ENCODE results near the gene NFU1. TPM values are rescaled to one million over a fixed set of nuclear protein-coding genes. Genes with fewer than 3 reads are reported as not detected.
"Not testable (repeated sequence)": the region's sequence is repeated elsewhere in the genome, so short reads cannot be mapped to it uniquely, and the experiment has no call there.

Gene NFU1
- total RNA-seq, 1 donor from 2014 or later, result 50.7 TPM

DNA sequence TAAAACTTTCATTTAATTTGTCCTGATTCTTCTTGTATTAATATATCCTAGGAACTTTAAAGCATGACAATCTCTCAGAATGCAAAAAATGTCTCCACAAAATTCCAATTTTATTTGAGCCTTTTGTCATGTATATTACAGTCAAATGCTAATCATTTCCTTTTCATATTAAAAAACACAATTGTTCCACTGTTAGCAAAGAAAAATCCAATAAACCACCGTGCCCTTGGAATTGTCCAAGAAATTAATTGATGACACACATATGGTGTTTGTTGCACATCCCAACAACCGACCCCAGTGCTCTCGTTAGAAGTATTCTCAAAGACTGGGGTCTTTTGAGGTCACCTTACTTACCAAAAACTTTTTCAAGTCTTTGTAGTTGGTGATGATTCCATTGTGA lies 78.3 kb downstream of the NFU1 start:
- Mint-ChIP-seq H3K4me3 (ENCODE audit: unreplicated experiment) (no peak overlapping the region), H3K27ac (ENCODE audit: unreplicated experiment) (no peak overlapping the region), H3K36me3 (ENCODE audit: low read depth, unreplicated experiment) (peaks cover 27% of the 10 kb centered on the region)

GRCh38 chr2:69356471-69356870 lies 80.8 kb downstream of the NFU1 start:
- Mint-ChIP-seq H3K4me1 (ENCODE audit: unreplicated experiment) (peaks cover 8% of the 10 kb centered on the region), H3K9me3 (ENCODE audit: unreplicated experiment) (no peaks in the 10 kb centered on the region), H3K36me3 (ENCODE audit: low read depth, unreplicated experiment) (peaks cover 26% of the 10 kb centered on the region), H3K4me3 (ENCODE audit: unreplicated experiment) (no peak overlapping the region), H3K27me3 (ENCODE audit: unreplicated experiment) (no peaks in the 10 kb centered on the region), H3K27ac (ENCODE audit: unreplicated experiment) (no peak overlapping the region)
- no peak for DNase-seq (ENCODE audit: low spot score)
- TF ChIP-seq, protein P1, sequence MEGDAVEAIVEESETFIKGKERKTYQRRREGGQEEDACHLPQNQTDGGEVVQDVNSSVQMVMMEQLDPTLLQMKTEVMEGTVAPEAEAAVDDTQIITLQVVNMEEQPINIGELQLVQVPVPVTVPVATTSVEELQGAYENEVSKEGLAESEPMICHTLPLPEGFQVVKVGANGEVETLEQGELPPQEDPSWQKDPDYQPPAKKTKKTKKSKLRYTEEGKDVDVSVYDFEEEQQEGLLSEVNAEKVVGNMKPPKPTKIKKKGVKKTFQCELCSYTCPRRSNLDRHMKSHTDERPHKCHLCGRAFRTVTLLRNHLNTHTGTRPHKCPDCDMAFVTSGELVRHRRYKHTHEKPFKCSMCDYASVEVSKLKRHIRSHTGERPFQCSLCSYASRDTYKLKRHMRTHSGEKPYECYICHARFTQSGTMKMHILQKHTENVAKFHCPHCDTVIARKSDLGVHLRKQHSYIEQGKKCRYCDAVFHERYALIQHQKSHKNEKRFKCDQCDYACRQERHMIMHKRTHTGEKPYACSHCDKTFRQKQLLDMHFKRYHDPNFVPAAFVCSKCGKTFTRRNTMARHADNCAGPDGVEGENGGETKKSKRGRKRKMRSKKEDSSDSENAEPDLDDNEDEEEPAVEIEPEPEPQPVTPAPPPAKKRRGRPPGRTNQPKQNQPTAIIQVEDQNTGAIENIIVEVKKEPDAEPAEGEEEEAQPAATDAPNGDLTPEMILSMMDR (IDR thresholded peaks at IDR 0.05; ENCODE audit: unreplicated experiment), result no peak

More for the DNA sequence above, 78.3 kb downstream of the NFU1 start:
- no peaks in the 10 kb centered on the region for H3K9me3 Mint-ChIP-seq (ENCODE audit: unreplicated experiment)
- peaks cover 8% of the 10 kb centered on the region for H3K4me1 Mint-ChIP-seq (ENCODE audit: unreplicated experiment)
- TF ChIP-seq, protein P1 (IDR thresholded peaks at IDR 0.05; ENCODE audit: unreplicated experiment), result no peak
- no peak for DNase-seq (ENCODE audit: low spot score)
- no peaks in the 10 kb centered on the region for H3K27me3 Mint-ChIP-seq (ENCODE audit: unreplicated experiment)

- H3K27ac Mint-ChIP-seq (ENCODE audit: unreplicated experiment); DNase-seq (ENCODE audit: low spot score); H3K4me3 Mint-ChIP-seq (ENCODE audit: unreplicated experiment); H3K27me3 Mint-ChIP-seq (ENCODE audit: unreplicated experiment); H3K9me3 Mint-ChIP-seq (ENCODE audit: unreplicated experiment); H3K4me1 Mint-ChIP-seq (ENCODE audit: unreplicated experiment): not testable (repeated sequence)
- peaks cover 27% of the 10 kb centered on the region for H3K36me3 Mint-ChIP-seq (ENCODE audit: low read depth, unreplicated experiment)
These were observed 82.3 kb downstream of the NFU1 start for GRCh38 chr2:69354976-69355375.

DNA sequence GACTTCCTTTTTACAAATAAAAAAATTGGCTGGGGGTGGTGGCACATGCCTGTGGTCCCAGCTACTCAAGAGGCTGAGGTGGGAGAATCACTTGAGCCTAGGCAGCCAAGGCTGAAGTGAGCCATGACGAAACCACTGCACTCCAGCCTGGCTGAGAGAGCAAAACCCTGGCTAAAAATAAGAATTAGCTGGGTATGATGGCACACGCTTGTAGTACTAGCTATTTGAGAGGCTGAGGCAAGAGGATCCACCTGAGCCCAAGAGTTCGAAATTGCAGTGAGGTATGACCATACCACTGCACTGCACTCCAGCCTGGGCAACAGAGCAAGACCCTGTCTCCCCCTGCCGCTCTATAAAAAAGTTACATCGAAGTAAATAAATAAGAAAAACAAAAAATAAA lies 83.9 kb downstream of the NFU1 start:
- Mint-ChIP-seq H3K9me3 (ENCODE audit: unreplicated experiment) (no peaks in the 10 kb centered on the region), H3K4me1 (ENCODE audit: unreplicated experiment) (peaks cover 6% of the 10 kb centered on the region), H3K27ac (ENCODE audit: unreplicated experiment) (no peak overlapping the region), H3K36me3 (ENCODE audit: low read depth, unreplicated experiment) (peaks cover 35% of the 10 kb centered on the region), H3K27me3 (ENCODE audit: unreplicated experiment) (no peaks in the 10 kb centered on the region), H3K4me3 (ENCODE audit: unreplicated experiment) (no peak overlapping the region)
- TF ChIP-seq, protein P1 (IDR thresholded peaks at IDR 0.05; ENCODE audit: unreplicated experiment), result no peak
- DNase-seq (ENCODE audit: low spot score), result no peak

GRCh38 chr2:69348781-69349180 lies 88.5 kb downstream of the NFU1 start:
- H3K9me3 Mint-ChIP-seq (ENCODE audit: unreplicated experiment), result no peaks in the 10 kb centered on the region
- H3K36me3 Mint-ChIP-seq (ENCODE audit: low read depth, unreplicated experiment), result peaks cover 23% of the 10 kb centered on the region
- no peaks in the 10 kb centered on the region for H3K4me1 Mint-ChIP-seq (ENCODE audit: unreplicated experiment)
- H3K27ac Mint-ChIP-seq (ENCODE audit: unreplicated experiment), result no peak overlapping the region
- DNase-seq (ENCODE audit: low spot score), result no peak
- TF ChIP-seq, protein P1 (IDR thresholded peaks at IDR 0.05; ENCODE audit: unreplicated experiment), result no peak
- no peaks in the 10 kb centered on the region for H3K27me3 Mint-ChIP-seq (ENCODE audit: unreplicated experiment)
- H3K4me3 Mint-ChIP-seq (ENCODE audit: unreplicated experiment), result peak overlapping the region; percentile 7

Other genes starting within 250 kb of the NFU1 start
- gene GFPT1, start 50.2 kb downstream of the NFU1 start, total RNA-seq (ENCODE audit: unreplicated experiment), result 52.8 TPM
- gene AAK1, start 206.3 kb upstream of the NFU1 start, total RNA-seq (ENCODE audit: unreplicated experiment), result 144 TPM